Pancreas (tissue), 10 donors: ENCODE results near the gene TMX1. TPM values are rescaled to one million over a fixed set of nuclear protein-coding genes. Genes with fewer than 3 reads are reported as not detected.

ENCODE experiments used
- ATAC-seq, 4 donors: fragments of 200-7000 bp; cut with Tn5 transposase; one replicate each; pipeline versions ENCODE4 v1.8.0 to v1.9.1; 2020; ENCODE audit warnings: mild to moderate bottlenecking in 4 of 4, moderate library complexity in 4 of 4
- DNase-seq, 6 donors: peaks; one replicate each; pipeline ENCODE4 v3.0.0-alpha.2; 2020
- FAIRE-seq: peaks from 2 replicates; lab custom pipeline; 2012; peaks lifted over from hg19 to GRCh38; lab: Jason Lieb, UNC
- H3K27ac ChIP-seq, 4 donors: fragments of 200-600 bp; sonication (generic); 1 replicate in 3 of 4; 2 replicates in 1 of 4; pipeline versions ENCODE4 v1.5.0 to v1.8.0; 2020
- H3K27me3 ChIP-seq, 4 donors: fragments of 200-600 bp; one replicate each; pipeline ENCODE4 v1.8.0; 2021
- H3K36me3 ChIP-seq, 3 donors: fragments of 200-600 bp; sonication (generic) in 1 of 3; one replicate each; pipeline versions ENCODE4 v1.5.0 to v1.8.0; 2020 to 2021
- H3K4me1 ChIP-seq, 3 donors: fragments of 200-600 bp; one replicate each; pipeline ENCODE4 v1.8.0; 2021
- H3K4me3 ChIP-seq, 4 donors: fragments of 200-600 bp; sonication (generic) in 2 of 4; one replicate each; pipeline versions ENCODE4 v1.5.0 to v1.8.0; 2020 to 2021
- H3K9me3 ChIP-seq, 4 donors: fragments of 200-600 bp; one replicate each; pipeline ENCODE4 v1.8.0; 2021
- CTCF ChIP-seq, 4 donors: fragments of 200-600 bp; sonication (generic) in 3 of 4; IDR thresholded peaks; one replicate each; pipeline versions ENCODE4 v1.5.0 to v1.8.0; 2021; ENCODE audit warnings: antibody characterized with exemption in 4 of 4
- WGBS, 2 donors: extraction: QIAGEN DNeasy Blood & Tissue Kit; methylation state at CpG; one replicate each; pipeline ENCODE4 v1.1.7; 2013; 5-methylcytosine and 5-hydroxymethylcytosine counted together
- intact Hi-C, 3 donors: fragments of 100-400 bp; cut with DNase I; formaldehyde crosslinking; loops; one replicate each; pipeline versions ENCODE4 v1.11.1 to v1.14.2; 2022
- polyA plus RNA-seq, 2 donors: library from polyadenylated mRNA; stranded (reverse); fragments of 200-250 nt; gene quantifications; one replicate each; pipeline ENCODE4 v1.2.3, GENCODE V29; 2013
- total RNA-seq, 6 donors: library from RNA; stranded (reverse); fragmentation: NEBNext Ultra II Directional in 4 of 6; extraction: Animal tissue kit (Norgen Biotek cat#: 25700) in 4 of 6; gene quantifications; one replicate each; pipeline versions ENCODE4 v1.2.1 to v1.2.4, GENCODE V29; 2021 to 2023
- donor health status: healthy with polysubstance abuse.
- donor health status: DM: no; HTN: no; CAD: no; lungs with moderate emphysema.
- donor health status: DM: no; HTN: no; CAD: no.
- donor health status: control.
- donor health status: control.
- donor health status: Bipolar disorder and iron deficiency.
- donor health status: DM: yes; HTN: yes; CAD: no.
- donor health status: DM: no; HTN: no; CAD: no.
- donor health status: DM: no; HTN: no; CAD: no.
- donor health status: DM: yes; HTN: yes; CAD: no.

The TMX1 gene
- total and polyA plus RNA-seq, 8 donors: 3.0 to 22.5 (median 13.2) TPM

DNA sequence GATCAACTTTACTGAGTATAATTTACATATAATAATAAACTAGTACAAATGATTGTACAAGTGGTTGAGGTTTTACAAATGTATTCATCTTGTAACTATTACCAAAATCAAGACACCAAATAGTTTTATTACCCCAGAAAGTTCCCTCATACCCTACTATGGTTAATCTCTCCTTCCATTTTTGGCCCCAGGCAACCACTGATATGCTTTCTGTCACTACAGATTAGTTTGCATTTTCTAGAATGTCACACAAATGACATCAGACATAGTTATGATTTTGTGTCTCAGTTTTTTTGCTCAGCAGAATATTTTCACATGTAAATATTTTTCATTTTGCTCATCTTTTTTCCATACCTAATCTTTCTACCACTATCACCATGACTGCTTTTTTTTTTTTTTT, 49.1 kb downstream of the TMX1 start:
- Histone ChIP-seq H3K4me3 (no peak overlapping the region), H3K27ac (no peak overlapping the region), H3K4me1 (no peaks in the 10 kb centered on the region), H3K36me3 (no peaks in the 10 kb centered on the region), H3K9me3 (no peaks in the 10 kb centered on the region), H3K27me3 (no peaks in the 10 kb centered on the region)
- TF ChIP-seq CTCF (IDR thresholded peaks at IDR 0.05): no peak
- FAIRE-seq (no peak), ATAC-seq (no peak), DNase-seq (no peak)
- intact Hi-C loops: loop anchor here in 1 of 3 donors (5.0 kb wide), 1 partner anchor 488 kb away; no protein-coding TSS in a partner anchor

- ATAC-seq (no peak), FAIRE-seq (no peak), DNase-seq (no peak)
- intact Hi-C loops: no loop called here
- Histone ChIP-seq H3K36me3 (no peaks in the 10 kb centered on the region), H3K27ac (no peak overlapping the region), H3K9me3 (no peaks in the 10 kb centered on the region), H3K4me3 (no peak overlapping the region), H3K27me3 (no peaks in the 10 kb centered on the region), H3K4me1 (no peaks in the 10 kb centered on the region)
- WGBS, 2 donors: 89 to 100% methylated on average over 1 of the region's 1 CpG
- no peak for TF ChIP-seq CTCF (IDR thresholded peaks at IDR 0.05)
Observed at GRCh38 chr14:51290132-51290531, 50.1 kb downstream of the TMX1 start.

- no peaks in the 10 kb centered on the region for H3K36me3 ChIP-seq
- TF ChIP-seq CTCF (IDR thresholded peaks at IDR 0.05): no peak
- no peaks in the 10 kb centered on the region for H3K27me3 ChIP-seq
- no peaks in the 10 kb centered on the region for H3K4me1 ChIP-seq
- DNase-seq (no peak), FAIRE-seq (no peak), ATAC-seq (no peak)
- H3K4me3 ChIP-seq: no peak overlapping the region
- intact Hi-C loops: no loop called here
- H3K27ac ChIP-seq: no peak overlapping the region
- 94 to 98% methylated on average over 4 of the region's 4 CpGs for WGBS, 2 donors
- no peaks in the 10 kb centered on the region for H3K9me3 ChIP-seq
Observed at GRCh38 chr14:51291016-51291415, 51.0 kb downstream of the TMX1 start.

- Histone ChIP-seq H3K9me3 (no peaks in the 10 kb centered on the region), H3K4me3 (no peak overlapping the region), H3K4me1 (no peaks in the 10 kb centered on the region), H3K36me3 (no peaks in the 10 kb centered on the region), H3K27me3 (no peaks in the 10 kb centered on the region), H3K27ac (peak overlapping the region in 2 of 4 donors; percentile 17 to 22)
- FAIRE-seq: no peak
- WGBS, 2 donors: 51 to 52% methylated on average over 7 of the region's 7 CpGs
- ATAC-seq: peak in 3 of 4 donors; percentile 44 to 72 (median 57)
- intact Hi-C loops: no loop called here
- DNase-seq: peak in 2 of 6 donors; percentile 6 to 16
- TF ChIP-seq CTCF (IDR thresholded peaks at IDR 0.05): no peak
Observed at GRCh38 chr14:51293149-51293911, 53.3 kb downstream of the TMX1 start.

- DNase-seq: no peak
- Histone ChIP-seq H3K27me3 (no peaks in the 10 kb centered on the region), H3K27ac (peak overlapping the region in 1 of 4 donors; percentile 22), H3K4me1 (no peaks in the 10 kb centered on the region), H3K36me3 (no peaks in the 10 kb centered on the region), H3K9me3 (no peaks in the 10 kb centered on the region), H3K4me3 (no peak overlapping the region)
- TF ChIP-seq CTCF (IDR thresholded peaks at IDR 0.05): no peak
- peak in 1 of 4 donors; percentile 30 for ATAC-seq
- no peak for FAIRE-seq
- WGBS, 2 donors: 65 to 82% methylated on average over 6 of the region's 6 CpGs
- intact Hi-C loops: no loop called here
Observed at GRCh38 chr14:51293912-51294389, 53.9 kb downstream of the TMX1 start.
